Dendritic cell treated with granulocyte-macrophage colony-stimulating factor and Interleukin-4, amounts not matched to agents 40 ng/mL and 50 ng/mL, for 4 days (primary cell): ENCODE results near the gene ICAM1.

Experiments
- H3K27ac Mint-ChIP-seq: one replicate; pipeline ENCODE4 v1.8.0; 2022; ENCODE audit warnings: mild to moderate bottlenecking, mixed read lengths
- H3K27me3 Mint-ChIP-seq: one replicate; pipeline ENCODE4 v1.8.0; 2022; ENCODE audit warnings: mild to moderate bottlenecking, mixed read lengths
- H3K36me3 Mint-ChIP-seq: one replicate; pipeline ENCODE4 v1.8.0; 2022; ENCODE audit warnings: low read depth, mixed read lengths
- H3K4me1 Mint-ChIP-seq: one replicate; pipeline ENCODE4 v1.8.0; 2022; ENCODE audit warnings: low read depth, mixed read lengths
- H3K4me3 Mint-ChIP-seq: one replicate; pipeline ENCODE4 v1.8.0; 2022; ENCODE audit warnings: mild to moderate bottlenecking, moderate library complexity, mixed read lengths
- H3K9me3 Mint-ChIP-seq: one replicate; pipeline ENCODE4 v1.8.0; 2022; ENCODE audit warnings: mixed read lengths
- intact Hi-C: fragments of 100-400 bp; cut with micrococcal nuclease; formaldehyde crosslinking; loops from one replicate; pipeline ENCODE4 v1.15.0; 2022

Gene ICAM1

DNA sequence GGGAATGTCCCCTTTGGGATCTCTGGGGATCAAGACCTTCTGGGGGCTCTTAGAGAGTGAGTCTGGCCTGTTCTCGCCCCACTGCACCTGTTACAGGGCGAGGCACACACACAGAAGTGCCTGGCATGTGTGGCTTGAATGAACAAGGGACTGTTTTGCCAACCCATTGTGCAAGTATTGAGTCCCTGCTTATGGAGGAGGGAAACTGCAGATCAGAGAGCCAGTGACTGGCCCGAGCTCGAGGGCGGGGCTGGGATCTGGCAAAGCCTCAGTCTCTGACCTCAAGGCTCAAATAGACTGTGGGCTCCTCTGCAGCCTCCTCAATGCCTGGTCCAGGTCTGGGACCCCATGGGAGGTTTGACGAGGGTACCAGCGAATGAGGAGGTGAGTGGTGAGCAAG lies 56.9 kb downstream of the ICAM1 start:
- H3K27me3 Mint-ChIP-seq: no peaks in the 10 kb centered on the region
- H3K4me1 Mint-ChIP-seq: peaks cover 12% of the 10 kb centered on the region
- H3K9me3 Mint-ChIP-seq: no peaks in the 10 kb centered on the region
- intact Hi-C loops: no loop called here
- no peak overlapping the region for H3K4me3 Mint-ChIP-seq
- H3K27ac Mint-ChIP-seq: peak overlapping the region; percentile 45
- H3K36me3 Mint-ChIP-seq: peaks cover 79% of the 10 kb centered on the region

DNA sequence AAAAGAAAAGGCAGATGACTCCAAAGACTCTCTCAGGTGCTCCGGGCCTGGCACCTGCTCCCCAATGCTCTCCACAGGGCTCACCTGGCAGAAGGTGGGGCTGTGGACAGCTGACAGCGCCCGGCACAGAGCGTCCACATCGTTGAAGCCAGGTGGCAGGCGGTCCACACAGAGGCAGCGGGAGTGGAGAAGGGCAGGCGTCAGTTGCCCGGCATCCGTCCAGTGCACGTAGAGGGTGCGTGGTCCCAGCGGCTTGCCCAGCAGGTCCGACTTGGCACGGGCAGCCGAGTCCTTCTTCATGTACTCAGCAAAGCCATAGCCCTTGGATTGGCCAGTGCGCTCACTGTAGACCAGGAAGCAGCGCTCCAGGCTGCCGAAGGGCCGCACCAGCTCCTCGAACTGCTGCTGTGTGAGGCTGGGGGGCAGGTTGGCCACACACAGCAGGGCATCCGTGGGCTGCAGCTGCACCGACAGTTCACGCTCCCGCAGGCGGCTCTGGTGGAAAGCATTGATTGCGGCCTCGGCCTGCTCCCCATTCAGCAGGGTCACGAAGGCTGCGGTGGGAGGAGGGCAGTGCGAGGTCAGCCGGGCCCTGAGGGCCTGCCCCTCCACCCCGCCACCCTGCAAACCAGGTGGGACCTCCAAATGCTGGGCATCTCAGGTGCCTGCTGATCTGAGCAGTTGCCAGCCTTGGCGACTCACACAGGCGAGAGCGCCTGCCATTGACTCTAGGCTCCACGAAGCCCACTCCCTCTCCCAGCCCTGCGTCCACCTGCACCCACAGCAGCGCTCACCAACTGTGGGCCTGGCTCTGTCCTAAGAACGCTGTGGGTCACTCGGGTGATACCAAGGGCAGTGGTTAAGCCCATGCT lies 57.9 kb downstream of the ICAM1 start:
- H3K36me3 Mint-ChIP-seq: peaks cover 79% of the 10 kb centered on the region
- peaks cover 19% of the 10 kb centered on the region for H3K4me1 Mint-ChIP-seq
- no peak overlapping the region for H3K27ac Mint-ChIP-seq
- H3K4me3 Mint-ChIP-seq: no peak overlapping the region
- no peaks in the 10 kb centered on the region for H3K9me3 Mint-ChIP-seq
- H3K27me3 Mint-ChIP-seq: no peaks in the 10 kb centered on the region
- intact Hi-C loops: no loop called here

DNA sequence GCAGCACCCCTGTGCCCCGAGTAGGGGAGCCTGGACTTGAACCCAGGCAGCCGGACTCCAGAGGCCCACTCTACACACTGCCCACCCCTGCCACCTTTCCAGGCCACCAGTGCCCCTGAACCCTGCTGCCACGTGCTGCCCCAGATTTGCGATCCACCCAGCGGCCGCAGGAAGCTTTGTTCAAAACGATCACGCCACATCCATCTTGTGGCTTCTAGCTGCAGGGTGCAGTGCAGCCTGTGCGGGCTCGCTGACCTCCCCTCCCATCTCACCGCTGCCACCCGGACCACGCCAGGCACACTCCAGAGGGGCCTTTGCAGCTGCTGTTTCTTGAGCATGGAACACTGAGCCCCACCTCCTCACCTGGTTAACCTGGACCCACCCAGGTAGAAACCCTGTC lies 58.6 kb downstream of the ICAM1 start:
- Mint-ChIP-seq H3K27ac (no peak overlapping the region), H3K27me3 (no peaks in the 10 kb centered on the region), H3K9me3 (no peaks in the 10 kb centered on the region), H3K36me3 (peaks cover 72% of the 10 kb centered on the region), H3K4me3 (no peak overlapping the region), H3K4me1 (peaks cover 26% of the 10 kb centered on the region)
- intact Hi-C loops: no loop called here

DNA sequence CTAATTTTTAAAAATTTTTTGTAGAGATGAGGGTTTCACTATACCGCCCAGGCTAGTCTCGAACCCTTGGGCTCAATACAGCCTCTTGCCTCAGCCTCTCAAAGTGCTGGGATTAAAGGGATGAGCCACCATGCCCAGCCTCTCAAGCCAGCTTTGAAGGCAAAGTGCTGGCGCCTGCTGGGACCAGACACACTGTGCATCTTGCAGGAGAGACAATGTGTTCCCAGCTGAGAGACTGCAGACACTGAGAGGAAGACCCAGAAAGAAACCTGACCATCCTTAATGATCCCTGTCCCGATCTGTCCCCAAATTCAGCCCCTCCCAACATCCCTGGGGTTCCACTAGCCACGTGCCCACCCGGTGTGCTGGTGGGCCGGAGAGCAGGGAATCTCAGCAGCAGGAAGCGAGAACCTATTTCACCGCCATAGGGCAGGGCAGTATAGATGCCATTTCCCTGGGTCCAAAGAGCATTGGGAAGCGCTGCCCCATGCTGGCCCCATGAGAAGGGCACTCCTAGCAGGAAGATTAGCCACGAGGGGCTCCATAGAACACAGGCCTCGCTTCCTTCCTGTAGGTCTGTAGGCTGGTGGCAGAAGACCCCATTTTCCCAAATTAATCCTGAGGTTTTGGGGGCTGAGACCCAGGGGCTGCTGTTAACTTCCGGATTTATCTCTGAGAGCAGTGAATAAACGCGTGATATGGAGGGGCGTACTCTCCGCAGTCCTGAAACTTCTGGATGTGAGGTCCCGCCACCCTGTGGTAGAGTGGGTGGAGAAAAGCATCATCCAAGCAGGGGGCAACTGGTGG lies 61.4 kb downstream of the ICAM1 start:
- Mint-ChIP-seq H3K4me3 (peak overlapping the region; percentile 94), H3K36me3 (peaks cover 54% of the 10 kb centered on the region), H3K9me3 (no peaks in the 10 kb centered on the region), H3K27ac (peak overlapping the region; percentile 92), H3K27me3 (no peaks in the 10 kb centered on the region), H3K4me1 (peaks cover 40% of the 10 kb centered on the region)
- intact Hi-C loops: loop anchor here (5.0 kb wide), 1 partner anchor 40 kb away; no protein-coding TSS in a partner anchor

DNA sequence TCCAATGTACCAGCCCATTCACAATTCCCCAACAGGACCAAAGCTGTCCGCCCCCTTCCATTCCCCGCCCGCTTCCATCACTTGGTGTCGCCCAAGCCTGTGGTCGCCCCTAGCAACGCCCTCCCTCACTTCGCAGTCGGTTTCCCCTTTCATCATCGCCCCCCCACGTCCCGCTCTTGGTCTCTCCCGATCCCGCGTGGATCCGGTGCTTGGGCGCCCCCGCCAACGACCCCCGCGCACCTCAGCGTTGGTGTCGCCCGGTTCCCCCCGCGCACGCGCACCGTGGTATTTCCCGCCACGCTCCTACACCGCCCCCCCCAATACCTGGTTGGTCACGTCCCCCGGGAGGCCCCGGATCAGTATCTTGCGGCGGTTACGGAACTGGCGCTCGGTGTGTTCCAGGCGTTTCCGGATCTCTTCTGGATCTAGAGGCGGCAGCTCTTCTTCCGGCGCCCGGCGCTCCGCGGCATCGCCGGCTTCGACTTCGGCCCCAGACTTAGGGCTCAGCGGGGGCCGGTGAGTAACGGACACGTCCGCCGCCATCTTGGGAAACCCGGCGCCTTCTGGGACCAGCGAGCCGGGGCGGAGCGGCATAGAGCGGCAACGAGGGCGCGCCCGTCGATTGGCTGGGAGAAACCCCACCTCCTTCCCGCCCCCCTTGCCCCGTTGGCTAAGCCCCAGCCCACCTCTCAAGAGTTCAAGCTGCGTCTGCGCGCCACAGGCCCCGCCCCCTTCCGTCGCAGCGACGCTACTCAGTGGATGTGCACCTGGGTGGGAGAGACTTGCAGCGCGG lies 62.2 kb downstream of the ICAM1 start, which contains the start of gene RAVER1:
Gene RAVER1 (minus strand): TSS at position 565 of the 793 bp plus-strand sequence. CDS start 22 bp downstream, at position 543.
- Mint-ChIP-seq H3K9me3 (no peaks in the 10 kb centered on the region), H3K4me1 (peaks cover 44% of the 10 kb centered on the region), H3K27ac (peak within 1 kb of the TSS; percentile 92), H3K36me3 (peaks cover 46% of the 10 kb centered on the region), H3K27me3 (no peaks in the 10 kb centered on the region), H3K4me3 (peak within 1 kb of the TSS; percentile 94)
- intact Hi-C loops: loop anchor here (5.0 kb wide), 1 partner anchor 41 kb away; no protein-coding TSS in a partner anchor

DNA sequence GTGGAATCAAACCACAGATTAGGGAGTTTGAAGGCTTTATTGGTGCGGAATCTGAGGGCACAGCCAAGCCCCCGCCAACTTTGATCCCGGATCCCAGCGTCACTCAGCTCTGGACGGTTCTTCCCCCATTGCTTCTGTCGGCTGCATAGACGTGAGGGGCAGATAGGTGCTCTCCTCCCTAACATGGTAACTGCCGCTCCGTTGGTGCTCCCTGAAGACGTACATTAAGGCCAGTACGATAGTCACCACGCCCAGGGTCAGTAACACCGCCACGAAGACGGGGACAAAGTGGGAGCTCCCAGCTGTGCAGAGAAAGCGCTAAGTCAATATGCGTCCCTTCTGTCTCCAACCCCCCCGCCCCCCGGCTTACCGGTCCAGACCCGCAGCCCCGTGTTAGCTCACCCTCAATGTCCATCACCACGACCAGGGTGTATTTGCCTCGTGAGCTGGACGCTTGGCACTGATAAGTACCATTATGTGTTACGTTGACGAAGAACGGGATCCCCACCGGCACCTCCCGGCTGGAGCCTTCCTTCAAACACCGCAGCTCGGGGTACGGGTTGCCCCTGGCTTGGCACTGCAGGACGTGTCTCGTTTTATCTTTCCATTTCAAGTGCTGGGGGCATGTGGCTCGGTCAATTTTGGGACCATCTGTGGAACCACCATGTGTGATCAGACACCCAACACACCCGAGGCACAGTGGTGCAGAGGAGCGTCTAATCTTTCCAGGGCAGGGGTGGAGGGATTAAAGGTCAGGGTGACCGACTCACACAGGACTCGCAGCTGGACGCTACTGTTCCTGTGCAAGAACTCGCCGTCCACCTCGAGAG lies 63.1 kb downstream of the ICAM1 start:
- intact Hi-C loops: loop anchor here (5.0 kb wide), 1 partner anchor 42 kb away; no protein-coding TSS in a partner anchor
- H3K9me3 Mint-ChIP-seq: no peaks in the 10 kb centered on the region
- H3K27me3 Mint-ChIP-seq: no peaks in the 10 kb centered on the region
- peak overlapping the region; percentile 92 for H3K27ac Mint-ChIP-seq
- H3K4me3 Mint-ChIP-seq: peak overlapping the region; percentile 94
- peaks cover 52% of the 10 kb centered on the region for H3K4me1 Mint-ChIP-seq
- peaks cover 38% of the 10 kb centered on the region for H3K36me3 Mint-ChIP-seq

DNA sequence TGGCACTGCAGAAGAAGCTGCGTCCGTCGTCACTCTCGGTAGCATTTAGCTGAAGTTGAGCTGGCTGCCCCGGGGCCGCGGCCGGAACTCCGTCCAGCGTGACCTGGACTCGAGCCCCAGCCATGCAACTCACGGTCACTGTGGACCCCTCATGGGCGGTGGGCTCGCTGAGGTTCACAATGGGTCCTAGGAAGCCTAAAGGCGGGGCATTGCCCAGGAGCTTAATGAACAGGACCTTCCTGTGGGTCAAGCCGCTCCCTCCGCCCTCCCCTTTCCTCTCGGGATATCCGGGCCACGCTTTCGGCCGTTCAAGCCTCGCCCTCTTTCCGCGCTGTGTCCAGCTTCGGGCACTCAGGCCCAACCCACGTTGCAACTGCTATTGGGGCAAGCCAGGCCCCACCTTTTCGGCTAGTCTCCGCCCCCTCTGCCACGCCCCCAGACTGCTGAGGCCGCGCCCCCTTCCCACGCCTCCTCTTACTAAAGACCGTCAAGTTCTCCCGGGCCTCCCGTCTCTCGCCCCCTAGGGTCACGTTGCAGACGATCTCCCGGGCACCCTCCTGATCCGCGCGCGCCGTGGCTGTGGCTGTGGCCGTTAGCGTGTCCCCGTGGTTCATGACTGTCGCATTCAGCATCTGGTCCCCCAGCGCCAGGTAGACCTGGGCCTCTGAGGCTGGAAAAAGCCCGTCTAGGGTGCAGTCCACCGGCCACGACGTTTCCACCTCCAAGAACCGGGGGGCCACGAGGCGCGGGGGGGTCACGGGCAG lies 63.9 kb downstream of the ICAM1 start:
- Mint-ChIP-seq H3K36me3 (peaks cover 30% of the 10 kb centered on the region), H3K27ac (peak overlapping the region; percentile 92), H3K27me3 (no peaks in the 10 kb centered on the region), H3K4me3 (no peak overlapping the region), H3K9me3 (no peaks in the 10 kb centered on the region), H3K4me1 (peaks cover 60% of the 10 kb centered on the region)
- intact Hi-C loops: loop anchor here (5.0 kb wide), 1 partner anchor 42 kb away; no protein-coding TSS in a partner anchor

DNA sequence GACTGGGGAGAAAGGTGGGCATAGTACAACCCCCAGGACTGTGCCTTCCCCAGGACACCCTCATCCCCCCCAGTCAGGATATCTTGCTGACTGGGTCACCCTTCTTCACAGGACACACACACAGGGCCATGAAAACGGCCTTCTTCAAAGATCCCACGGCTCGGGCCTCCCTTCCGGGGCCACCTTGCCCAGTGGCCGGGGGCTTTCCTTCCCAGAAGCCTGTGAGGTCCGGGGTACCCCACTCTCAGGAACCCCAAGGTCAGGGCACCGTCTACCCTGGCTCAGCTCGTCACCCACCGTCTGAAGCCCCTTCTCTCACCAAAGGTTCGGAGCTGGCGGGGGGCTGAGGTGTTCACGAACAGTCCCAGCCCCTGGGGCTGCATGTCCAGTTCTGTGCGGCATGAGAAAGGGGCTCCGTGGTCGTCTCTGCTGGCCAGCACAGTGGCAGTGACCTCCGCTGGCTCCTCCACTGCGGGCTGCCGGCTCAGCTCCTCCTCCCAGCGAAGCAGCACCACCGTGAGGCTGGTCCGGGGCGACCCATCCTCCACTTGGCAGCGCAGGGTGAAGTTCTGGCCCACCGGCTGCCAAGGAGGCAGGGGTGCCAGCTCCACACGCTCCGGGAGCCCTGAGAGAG lies 64.5 kb downstream of the ICAM1 start:
- no peak overlapping the region for H3K4me3 Mint-ChIP-seq
- H3K9me3 Mint-ChIP-seq: no peaks in the 10 kb centered on the region
- intact Hi-C loops: no loop called here
- peaks cover 67% of the 10 kb centered on the region for H3K4me1 Mint-ChIP-seq
- peak overlapping the region; percentile 34 for H3K27ac Mint-ChIP-seq
- peaks cover 23% of the 10 kb centered on the region for H3K36me3 Mint-ChIP-seq
- H3K27me3 Mint-ChIP-seq: no peaks in the 10 kb centered on the region
